Subcutaneous abdominal adipose tissue (tissue), 5 donors: ENCODE results near the gene SPATA33.

Experiments
- H3K27ac ChIP-seq: one replicate; pipeline ENCODE4 v1.7.0; 2013; ENCODE audit warnings: low read depth, mild to moderate bottlenecking, inconsistent platforms, low read length, moderate library complexity
- H3K27me3 ChIP-seq, 5 donors: one replicate each; pipeline ENCODE4 v1.7.0; 2013; ENCODE audit warnings: low read length in 5 of 5, inconsistent platforms in 1 of 5; ENCODE audit not compliant: control insufficient read depth in 5 of 5, insufficient read depth in 4 of 5
- H3K36me3 ChIP-seq, 5 donors: one replicate each; pipeline ENCODE4 v1.7.0; 2013; ENCODE audit warnings: low read length in 5 of 5; ENCODE audit not compliant: control insufficient read depth in 5 of 5, insufficient read depth in 5 of 5
- H3K4me1 ChIP-seq, 5 donors: one replicate each; pipeline ENCODE4 v1.7.0; 2013; ENCODE audit warnings: low read length in 5 of 5, mild to moderate bottlenecking in 3 of 5, moderate library complexity in 1 of 5; ENCODE audit not compliant: control insufficient read depth in 5 of 5, insufficient read depth in 5 of 5
- H3K4me3 ChIP-seq, 5 donors: one replicate each; pipeline ENCODE4 v1.7.0; 2013; ENCODE audit warnings: low read length in 5 of 5, low read depth in 1 of 5
- H3K9ac ChIP-seq, 5 donors: one replicate each; pipeline ENCODE4 v1.7.0; 2013; ENCODE audit warnings: low read length in 5 of 5, mild to moderate bottlenecking in 4 of 5, moderate library complexity in 3 of 5
- H3K9me3 ChIP-seq, 5 donors: one replicate each; pipeline ENCODE4 v1.7.0; 2013; ENCODE audit warnings: low read length in 5 of 5; ENCODE audit not compliant: control insufficient read depth in 5 of 5
- donor health status: healthy.
- donor health status: healthy.
- donor health status: healthy.
- donor health status: healthy.
- donor health status: healthy.

Gene SPATA33

DNA sequence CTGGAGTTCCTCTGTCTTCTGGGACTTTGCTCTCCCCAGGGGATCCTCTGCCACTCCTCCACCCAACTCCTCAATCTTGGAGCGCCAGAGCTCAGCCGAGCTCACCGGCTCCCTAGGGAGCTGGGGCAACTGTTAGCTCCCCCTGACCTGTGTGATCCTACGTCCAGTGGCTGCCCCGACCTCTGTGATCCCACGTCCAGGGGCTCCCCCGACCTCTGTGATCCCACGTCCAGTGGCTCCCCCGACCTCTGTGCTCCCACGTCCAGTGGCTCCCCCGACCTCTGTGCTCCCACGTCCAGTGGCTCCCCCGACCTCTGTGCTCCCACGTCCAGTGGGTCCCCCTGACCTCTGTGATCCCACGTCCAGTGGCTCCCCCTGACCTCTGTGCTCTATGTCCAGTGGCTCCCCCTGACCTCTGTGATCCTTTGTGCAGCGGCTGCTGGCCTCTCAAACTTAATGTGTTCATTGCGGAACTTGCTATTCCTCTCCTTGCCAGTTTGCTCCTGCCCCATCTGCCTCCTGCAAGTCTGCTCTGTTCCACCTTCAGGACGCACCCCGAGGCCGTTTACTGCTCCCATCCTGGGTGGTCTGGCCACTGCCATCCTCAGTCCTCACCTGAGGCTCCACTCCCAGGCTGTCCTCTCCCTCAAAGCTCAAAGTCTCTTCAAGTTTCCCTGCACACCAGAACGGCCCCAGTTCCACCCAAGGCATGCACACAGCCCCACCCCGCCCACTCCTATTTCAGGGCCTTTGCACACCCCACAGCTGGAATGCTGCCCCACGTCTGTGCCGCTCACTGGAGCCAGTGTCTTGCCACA is 60.3 kb downstream of the SPATA33 start:
- no peak overlapping the region for H3K4me3 ChIP-seq
- H3K4me1 ChIP-seq, result peaks cover 5 to 32% (median 21%) of the 10 kb centered on the region in 5 donors
- H3K27me3 ChIP-seq, result peaks cover 0 to 1% (median 0%) of the 10 kb centered on the region in 5 donors
- peaks cover 0 to 3% (median 0%) of the 10 kb centered on the region in 5 donors for H3K36me3 ChIP-seq
- H3K9me3 ChIP-seq, result no peaks in the 10 kb centered on the region
- H3K9ac ChIP-seq, result no peak overlapping the region
- no peak overlapping the region for H3K27ac ChIP-seq
